ENCODE results near the gene PIEZO1. TPM values are rescaled to one million over a fixed set of nuclear protein-coding genes. Genes with fewer than 3 reads are reported as not detected.
A peak's percentile ranks its signal among the peaks of the same experiment; 100 is the strongest.

PIEZO1 gene
- total and polyA plus RNA-seq, 9 of the 15 experiments (the other 6 are each of a cell fraction or from before 2014, with no cell fraction given): 3.6 to 432 (median 131) TPM

GRCh38 chr16:88753602-88754001 is 31.4 kb downstream of the PIEZO1 start:
- Histone ChIP-seq H4K20me1 (replicated peaks; ENCODE audit: control insufficient read depth, insufficient read depth, low read length) (peaks cover 47% of the 10 kb centered on the region), H3K9me3 (replicated peaks; ENCODE audit: control insufficient read depth, insufficient read depth, low read depth, low read length) (no peaks in the 10 kb centered on the region), H3K9ac (ENCODE audit: insufficient read depth in 1 of 2, low read depth in 2 of 2, low read length in 2 of 2) (peak overlapping the region in 1 of 2 experiments; percentile 84; a peak in 2 of 4 replicates), H3K4me3 (no peak overlapping the region), H3K9me1 (ENCODE audit: control insufficient read depth, insufficient read depth, low read length) (peaks cover 15% of the 10 kb centered on the region), H3K79me2 (ENCODE audit: control insufficient read depth, insufficient read depth, low read length) (peaks cover 82% of the 10 kb centered on the region), H3K36me3 (ENCODE audit: control insufficient read depth, insufficient read depth, low read length) (peaks cover 87% of the 10 kb centered on the region; the same call in 2 of the 3 replicates), H3K27ac (ENCODE audit: extremely low read depth, low read depth, low read length) (no peak overlapping the region), H3K4me1 (replicated peaks in 1 of 2; ENCODE audit: control insufficient read depth in 2 of 2, insufficient read depth in 2 of 2, low read length in 2 of 2) (peaks cover 0 to 79% of the 10 kb centered on the region in 2 experiments; a peak in 3 of 5 replicates), H3K27me3 (ENCODE audit: control insufficient read depth in 2 of 2, insufficient read depth in 2 of 2, low read length in 2 of 2) (no peaks in the 10 kb centered on the region), H2AFZ (ENCODE audit: low read depth, low read length) (no peak overlapping the region), H3K4me2 (ENCODE audit: insufficient read depth, low read length) (no peak overlapping the region)
- DNase-seq (ENCODE audit: extremely low read depth in 1 of 4, low spot score in 3 of 4) (no peak), ATAC-seq (no peak), FAIRE-seq (no peak)
- TF ChIP-seq BCOR (IDR thresholded peaks at IDR 0.05) (0 out of 2 replicates have a peak, but pooled peaks have one; percentile 18), CCAR2 (IDR thresholded peaks at IDR 0.05; ENCODE audit: low read depth, low read length) (no peak), NFATC3 (IDR thresholded peaks at IDR 0.05) (no peak), TSC22D4 (tag; IDR thresholded peaks at IDR 0.05) (no peak), ZNF212 (CRISPR knock-in tag; IDR thresholded peaks at IDR 0.05) (no peak), NFIC (IDR thresholded peaks at IDR 0.05) (no peak), POLR2G (IDR thresholded peaks at IDR 0.05; ENCODE audit: low read depth, low read length) (peak; percentile 23; the same call in 1 of the 2 replicates), CHD1 (IDR thresholded peaks at IDR 0.05; ENCODE audit: low read length) (no peak), ILF3 (IDR thresholded peaks at IDR 0.05; ENCODE audit: borderline replicate concordance) (no peak), ZFP36 (IDR thresholded peaks at IDR 0.05; ENCODE audit: low read depth, low read length, partially characterized antibody) (peak; percentile 97), PHF21A (IDR thresholded peaks at IDR 0.05; ENCODE audit: borderline replicate concordance, low read depth) (no peak), RNF2 (IDR thresholded peaks at IDR 0.05) (no peak), ARHGAP35 (IDR thresholded peaks at IDR 0.05; ENCODE audit: partially characterized antibody) (no peak), HMG20A (CRISPR knock-in tag; conservative IDR thresholded peaks at IDR 0.05) (no peak)
- intact Hi-C loops (cut with micrococcal nuclease): no loop called here
- BruUV-seq (replicated peaks): no TSS peak
- in situ Hi-C loops (cut with MboI): no loop called here
- CTCF ChIA-PET (ENCODE audit: low intra/inter-chr PET ratio): interaction anchor here (0.6 kb wide), 1 partner anchor 17 kb away, joined by 4 read pairs; no protein-coding TSS in a partner anchor
- POLR2A ChIA-PET: interaction anchor here (0.6 to 8.9 kb wide), 5 partner anchors 10 to 508 kb away, joined by 3 to 102 read pairs (median 4); no protein-coding TSS in a partner anchor
- WGBS (ENCODE audit: insufficient coverage, low coverage, missing lambda C conversion rate): 88% methylated on average over 11 of the region's 11 CpGs
